ENCODE measurements around the gene KCNK17.

Gene KCNK17

GRCh38 chr6:39314273-39314795 is at the start of gene KCNK17:
KCNK17 (minus strand) TSS chr6:39314419; CDS start chr6:39314320, 99 bp downstream.
- TF ChIP-seq POLR2A (IDR thresholded peaks at IDR 0.05; ENCODE audit: low read depth, low read length), result no peak
- FAIRE-seq, result no peak
- no peak for DNase-seq (ENCODE audit: insufficient read length, low spot score)

- DNase-seq (ENCODE audit: insufficient read length, low spot score) (no peak), FAIRE-seq (no peak)
- TF ChIP-seq POLR2A (IDR thresholded peaks at IDR 0.05; ENCODE audit: low read depth, low read length), result no peak
Measured at GRCh38 chr6:39363280-39363679, 49.1 kb upstream of the KCNK17 start.

GRCh38 chr6:39362487-39362865 is 48.3 kb upstream of the KCNK17 start:
- DNase-seq (ENCODE audit: insufficient read length, low spot score) (peak; percentile 30), FAIRE-seq (no peak)
- no peak for TF ChIP-seq POLR2A (IDR thresholded peaks at IDR 0.05; ENCODE audit: low read depth, low read length)

GRCh38 chr6:39361657-39362486 is 47.7 kb upstream of the KCNK17 start:
- peak; percentile 68 for DNase-seq (ENCODE audit: insufficient read length, low spot score)
- no peak for FAIRE-seq
- no peak for TF ChIP-seq POLR2A (IDR thresholded peaks at IDR 0.05; ENCODE audit: low read depth, low read length)

GRCh38 chr6:39360378-39360777 is 46.2 kb upstream of the KCNK17 start:
- no peak for DNase-seq (ENCODE audit: insufficient read length, low spot score)
- TF ChIP-seq POLR2A (IDR thresholded peaks at IDR 0.05; ENCODE audit: low read depth, low read length), result no peak
- no peak for FAIRE-seq

GRCh38 chr6:39357998-39358686 is 43.9 kb upstream of the KCNK17 start:
- TF ChIP-seq POLR2A (IDR thresholded peaks at IDR 0.05; ENCODE audit: low read depth, low read length), result no peak
- no peak for FAIRE-seq
- DNase-seq (ENCODE audit: insufficient read length, low spot score), result no peak

- DNase-seq (ENCODE audit: insufficient read length, low spot score) (no peak), FAIRE-seq (no peak)
- no peak for TF ChIP-seq POLR2A (IDR thresholded peaks at IDR 0.05; ENCODE audit: low read depth, low read length)
Measured at GRCh38 chr6:39353698-39354315, 39.6 kb upstream of the KCNK17 start.

GRCh38 chr6:39350723-39351505 is 36.7 kb upstream of the KCNK17 start:
- no peak for TF ChIP-seq POLR2A (IDR thresholded peaks at IDR 0.05; ENCODE audit: low read depth, low read length)
- FAIRE-seq, result no peak
- no peak for DNase-seq (ENCODE audit: insufficient read length, low spot score)

- FAIRE-seq, result no peak
- no peak for DNase-seq (ENCODE audit: insufficient read length, low spot score)
- TF ChIP-seq POLR2A (IDR thresholded peaks at IDR 0.05; ENCODE audit: low read depth, low read length), result no peak
Measured at GRCh38 chr6:39348740-39349139, 34.5 kb upstream of the KCNK17 start.

GRCh38 chr6:39347906-39348585 is 33.8 kb upstream of the KCNK17 start:
- FAIRE-seq, result no peak
- TF ChIP-seq POLR2A (IDR thresholded peaks at IDR 0.05; ENCODE audit: low read depth, low read length), result no peak
- peak; percentile 76 for DNase-seq (ENCODE audit: insufficient read length, low spot score)

GRCh38 chr6:39347206-39347605 is 33.0 kb upstream of the KCNK17 start:
- DNase-seq (ENCODE audit: insufficient read length, low spot score) (no peak), FAIRE-seq (no peak)
- no peak for TF ChIP-seq POLR2A (IDR thresholded peaks at IDR 0.05; ENCODE audit: low read depth, low read length)

- TF ChIP-seq POLR2A (IDR thresholded peaks at IDR 0.05; ENCODE audit: low read depth, low read length), result no peak
- DNase-seq (ENCODE audit: insufficient read length, low spot score) (peak; percentile 40), FAIRE-seq (no peak)
Measured at GRCh38 chr6:39344821-39345280, 30.6 kb upstream of the KCNK17 start.

GRCh38 chr6:39343396-39343870 is 29.2 kb upstream of the KCNK17 start:
- TF ChIP-seq POLR2A (IDR thresholded peaks at IDR 0.05; ENCODE audit: low read depth, low read length), result no peak
- no peak for DNase-seq (ENCODE audit: insufficient read length, low spot score)
- no peak for FAIRE-seq

Data from H54 (cell line).